ENCODE measurements around the gene CARD19.

- TF ChIP-seq CTCF (tag by site-specific recombination; IDR thresholded peaks at IDR 0.05): no peak
- no peak for TF ChIP-seq ZNF274 (IDR thresholded peaks at IDR 0.05; ENCODE audit: low read length)
- TF ChIP-seq ZNF274 (tag by site-specific recombination; IDR thresholded peaks at IDR 0.05; ENCODE audit: borderline replicate concordance): no peak
- TF ChIP-seq PRDM10 (tag by site-specific recombination; IDR thresholded peaks at IDR 0.05): no peak; the same call in 1 of the 2 replicates
- no peak for TF ChIP-seq KLF7 (tag by site-specific recombination; IDR thresholded peaks at IDR 0.05; ENCODE audit: borderline replicate concordance)
- TF ChIP-seq ZNF248 (tag by site-specific recombination; IDR thresholded peaks at IDR 0.05): no peak
- no peak for TF ChIP-seq ZNF768 (tag by site-specific recombination; IDR thresholded peaks at IDR 0.05)
- no peak for TF ChIP-seq ZNF2 (tag by site-specific recombination; IDR thresholded peaks at IDR 0.05)
- TF ChIP-seq ZBTB44 (tag by site-specific recombination; IDR thresholded peaks at IDR 0.05): no peak
- no peak for TF ChIP-seq PATZ1 (tag by site-specific recombination; IDR thresholded peaks at IDR 0.05)
- no peak for TF ChIP-seq ATF2 (tag by site-specific recombination; IDR thresholded peaks at IDR 0.05; ENCODE audit: low read depth)
- TF ChIP-seq BCL11B (tag by site-specific recombination; IDR thresholded peaks at IDR 0.05; ENCODE audit: low read depth): no peak
- no peak for TF ChIP-seq ZNF416 (tag by site-specific recombination; IDR thresholded peaks at IDR 0.05)
These were observed 2.7 kb upstream of the CARD19 start for GRCh38 chr9:93093127-93093876.

All from HEK293 (cell line).